ENCODE measurements around the gene ARCN1.

DNA sequence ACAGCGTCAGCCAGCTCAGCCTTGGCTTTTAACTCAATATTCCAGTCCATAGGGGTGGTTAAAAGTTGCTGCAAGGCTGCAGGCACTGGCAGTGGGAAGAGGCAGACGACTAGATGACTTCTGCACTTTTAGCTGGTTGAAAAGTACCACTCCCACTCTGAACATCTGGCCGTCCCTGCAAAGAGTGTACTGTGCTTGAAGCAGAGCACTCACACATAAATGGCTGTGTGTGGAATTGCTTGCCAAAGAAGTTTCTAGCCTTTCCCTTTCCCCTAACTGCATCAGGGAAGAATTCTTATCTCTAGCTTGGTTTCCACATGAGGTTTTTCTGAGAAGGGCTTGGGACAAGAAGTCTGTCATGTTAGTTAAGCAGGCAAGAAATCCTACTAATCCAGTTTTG, 30.1 kb downstream of the ARCN1 start:
- TF ChIP-seq, protein P1, sequence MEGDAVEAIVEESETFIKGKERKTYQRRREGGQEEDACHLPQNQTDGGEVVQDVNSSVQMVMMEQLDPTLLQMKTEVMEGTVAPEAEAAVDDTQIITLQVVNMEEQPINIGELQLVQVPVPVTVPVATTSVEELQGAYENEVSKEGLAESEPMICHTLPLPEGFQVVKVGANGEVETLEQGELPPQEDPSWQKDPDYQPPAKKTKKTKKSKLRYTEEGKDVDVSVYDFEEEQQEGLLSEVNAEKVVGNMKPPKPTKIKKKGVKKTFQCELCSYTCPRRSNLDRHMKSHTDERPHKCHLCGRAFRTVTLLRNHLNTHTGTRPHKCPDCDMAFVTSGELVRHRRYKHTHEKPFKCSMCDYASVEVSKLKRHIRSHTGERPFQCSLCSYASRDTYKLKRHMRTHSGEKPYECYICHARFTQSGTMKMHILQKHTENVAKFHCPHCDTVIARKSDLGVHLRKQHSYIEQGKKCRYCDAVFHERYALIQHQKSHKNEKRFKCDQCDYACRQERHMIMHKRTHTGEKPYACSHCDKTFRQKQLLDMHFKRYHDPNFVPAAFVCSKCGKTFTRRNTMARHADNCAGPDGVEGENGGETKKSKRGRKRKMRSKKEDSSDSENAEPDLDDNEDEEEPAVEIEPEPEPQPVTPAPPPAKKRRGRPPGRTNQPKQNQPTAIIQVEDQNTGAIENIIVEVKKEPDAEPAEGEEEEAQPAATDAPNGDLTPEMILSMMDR (IDR thresholded peaks at IDR 0.05), result no peak
- TF ChIP-seq EZH2 (IDR thresholded peaks at IDR 0.05) (no peak), EZH2phosphoT487 (IDR thresholded peaks at IDR 0.05) (no peak)
